Measurements from ENCODE around the gene KDM5A. TPM values are rescaled to one million over a fixed set of nuclear protein-coding genes. Genes with fewer than 3 reads are reported as not detected.
A peak's percentile ranks its signal among the peaks of the same experiment; 100 is the strongest.

The KDM5A gene
- polyA plus RNA-seq, 3 donors = 12.2 to 31.4 (median 17.1) TPM

GRCh38 chr12:401235-402028 lies 12.3 kb upstream of the KDM5A start, which contains the start of gene CCDC77:
Gene CCDC77 (plus strand): TSS chr12:401644. CDS start chr12:409384, 7,740 bp downstream.
- Mint-ChIP-seq H3K27me3 (ENCODE audit: low read depth in 3 of 3) (no peaks in the 10 kb centered on the region), H3K4me3 (no peak within 1 kb of the TSS), H3K36me3 (peaks cover 3 to 20% of the 10 kb centered on the region in 2 donors), H3K9me3 (no peaks in the 10 kb centered on the region), H3K27ac (no peak within 1 kb of the TSS), H3K4me1 (peaks cover 4% of the 10 kb centered on the region)
- H2AFZ ChIP-seq (ENCODE audit: insufficient read depth, low read depth, low read length, poor library complexity, severe bottlenecking) = peak within 1 kb of the TSS; percentile 94
- no peaks in the 10 kb centered on the region for H3K36me3 ChIP-seq (replicated peaks in 1 of 2; ENCODE audit: control insufficient read depth in 1 of 2, insufficient read depth in 2 of 2, low read length in 2 of 2)
- 0% methylated on average over 42 of the region's 45 CpGs for WGBS (ENCODE audit: insufficient coverage)
- intact Hi-C loops (cut with micrococcal nuclease) = loop anchor here in 1 of 2 donors (1.0 kb wide), 1 partner anchor 12 kb away; the partner anchor contains the start of gene KDM5A
- peaks cover 12 to 20% of the 10 kb centered on the region in 2 donors for H3K4me1 ChIP-seq (ENCODE audit: control insufficient read depth in 1 of 2, insufficient read depth in 2 of 2, low read length in 2 of 2)
- peaks cover 26% of the 10 kb centered on the region for H3K79me2 ChIP-seq (ENCODE audit: insufficient read depth, low read length)
- peak within 1 kb of the TSS; percentile 81 to 93 (median 92) for H3K4me3 ChIP-seq (replicated peaks in 1 of 3; ENCODE audit: low read depth in 2 of 3, low read length in 3 of 3)
- peak; percentile 89 to 91 (median 90) for DNase-seq
- H3K9ac ChIP-seq (ENCODE audit: insufficient read depth, low read length, poor library complexity, severe bottlenecking) = peak within 1 kb of the TSS; percentile 73
- TF ChIP-seq CTCF (IDR thresholded peaks at IDR 0.05) = no peak
- no peaks in the 10 kb centered on the region for H3K9me3 ChIP-seq (replicated peaks in 1 of 2; ENCODE audit: control insufficient read depth in 1 of 2, insufficient read depth in 1 of 2, low read length in 2 of 2)
- H3K27me3 ChIP-seq (ENCODE audit: control insufficient read depth in 2 of 2, insufficient read depth in 2 of 2, low read length in 2 of 2) = no peaks in the 10 kb centered on the region
- peak within 1 kb of the TSS; percentile 88 for H3K4me2 ChIP-seq (replicated peaks; ENCODE audit: extremely low read depth, low read length, poor library complexity, severe bottlenecking)
- no peaks in the 10 kb centered on the region for H4K20me1 ChIP-seq (ENCODE audit: insufficient read depth, low read length)
- H3K27ac ChIP-seq (ENCODE audit: low read depth in 1 of 2, low read length in 2 of 2) = peak within 1 kb of the TSS; percentile 69 to 80

DNA sequence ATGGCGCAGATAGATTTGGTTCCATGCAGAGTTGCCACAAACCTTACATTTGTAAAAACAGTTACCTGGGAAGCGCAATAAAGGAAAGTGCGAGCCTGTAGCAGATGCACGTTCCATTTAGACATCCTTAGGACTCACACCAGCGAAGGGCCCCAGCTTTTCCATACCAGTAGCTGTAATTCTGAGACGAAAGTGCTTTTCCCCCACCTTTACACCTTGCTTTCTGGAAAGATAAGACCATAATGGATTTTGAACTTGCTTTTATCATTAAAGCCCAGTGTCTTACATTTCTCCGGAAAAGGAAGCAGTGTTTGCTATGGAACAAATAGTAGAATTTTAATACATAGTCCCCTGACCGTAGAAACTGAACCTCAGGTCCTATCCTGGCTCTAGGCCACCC lies 11.7 kb upstream of the KDM5A start:
- no peaks in the 10 kb centered on the region for H3K27me3 ChIP-seq (ENCODE audit: control insufficient read depth in 2 of 2, insufficient read depth in 2 of 2, low read length in 2 of 2)
- H3K4me2 ChIP-seq (replicated peaks; ENCODE audit: extremely low read depth, low read length, poor library complexity, severe bottlenecking) = peak overlapping the region; percentile 88
- H3K27ac ChIP-seq (ENCODE audit: low read depth in 1 of 2, low read length in 2 of 2) = peak overlapping the region in 1 of 2 donors; percentile 80
- peak overlapping the region; percentile 21 to 93 (median 92) for H3K4me3 ChIP-seq (replicated peaks in 1 of 3; ENCODE audit: low read depth in 2 of 3, low read length in 3 of 3)
- no peaks in the 10 kb centered on the region for H3K9me3 ChIP-seq (replicated peaks in 1 of 2; ENCODE audit: control insufficient read depth in 1 of 2, insufficient read depth in 1 of 2, low read length in 2 of 2)
- H3K4me3 Mint-ChIP-seq = no peak overlapping the region
- H3K9me3 Mint-ChIP-seq = no peaks in the 10 kb centered on the region
- H3K27ac Mint-ChIP-seq = no peak overlapping the region
- TF ChIP-seq CTCF (IDR thresholded peaks at IDR 0.05) = no peak
- intact Hi-C loops (cut with micrococcal nuclease) = loop anchor here in 1 of 2 donors (1.0 kb wide), 1 partner anchor 12 kb away; the partner anchor contains the start of gene KDM5A
- H3K36me3 ChIP-seq (replicated peaks in 1 of 2; ENCODE audit: control insufficient read depth in 1 of 2, insufficient read depth in 2 of 2, low read length in 2 of 2) = no peaks in the 10 kb centered on the region
- H3K4me1 ChIP-seq (ENCODE audit: control insufficient read depth in 1 of 2, insufficient read depth in 2 of 2, low read length in 2 of 2) = peaks cover 12 to 16% of the 10 kb centered on the region in 2 donors
- H2AFZ ChIP-seq (ENCODE audit: insufficient read depth, low read depth, low read length, poor library complexity, severe bottlenecking) = peak overlapping the region; percentile 94
- no peaks in the 10 kb centered on the region for H3K4me1 Mint-ChIP-seq
- no peak for DNase-seq
- peaks cover 3 to 15% of the 10 kb centered on the region in 2 donors for H3K36me3 Mint-ChIP-seq
- no peaks in the 10 kb centered on the region for H3K27me3 Mint-ChIP-seq (ENCODE audit: low read depth in 3 of 3)
- H4K20me1 ChIP-seq (ENCODE audit: insufficient read depth, low read length) = no peaks in the 10 kb centered on the region
- WGBS (ENCODE audit: insufficient coverage) = 88% methylated on average over 5 of the region's 8 CpGs
- no peak overlapping the region for H3K9ac ChIP-seq (ENCODE audit: insufficient read depth, low read length, poor library complexity, severe bottlenecking)
- peaks cover 26% of the 10 kb centered on the region for H3K79me2 ChIP-seq (ENCODE audit: insufficient read depth, low read length)

Data from CD14-positive monocyte (primary cell).